Left ventricle myocardium inferior (tissue), 1 donor: ENCODE results near the gene RAB33B. TPM values are rescaled to one million over a fixed set of nuclear protein-coding genes. Genes with fewer than 3 reads are reported as not detected.

Experiments used
- DNase-seq: peaks from one replicate; pipeline ENCODE4 v3.0.0-alpha.2; 2020
- H3K27ac ChIP-seq: fragments of 200-600 bp; replicated peaks from 2 replicates; pipeline ENCODE4 v1.8.0; 2021
- H3K27me3 ChIP-seq: fragments of 200-600 bp; 2 replicates; pipeline ENCODE4 v1.8.0; 2021; ENCODE audit warnings: low read depth
- H3K36me3 ChIP-seq: fragments of 200-600 bp; 2 replicates; pipeline ENCODE4 v1.8.0; 2021
- H3K4me1 ChIP-seq: fragments of 200-600 bp; 2 replicates; pipeline ENCODE4 v1.8.0; 2021
- H3K4me3 ChIP-seq: fragments of 200-600 bp; 2 replicates; pipeline ENCODE4 v1.8.0; 2021; ENCODE audit warnings: mild to moderate bottlenecking, moderate library complexity
- H3K9me3 ChIP-seq: fragments of 200-600 bp; replicated peaks from 2 replicates; pipeline ENCODE4 v1.8.0; 2021
- intact Hi-C: fragments of 100-400 bp; cut with micrococcal nuclease; formaldehyde crosslinking; loops from one replicate; pipeline ENCODE4 v1.11.0; 2022
- total RNA-seq: library from RNA; stranded (reverse); fragmentation: NEBNext Ultra II Directional; extraction: Animal tissue kit (Norgen Biotek cat#: 25700); gene quantifications from one replicate; pipeline ENCODE4 v1.2.1, GENCODE V29; 2021
- TF ChIP-seq, protein P1 (sequence below): fragments of 200-600 bp; IDR thresholded peaks from 2 replicates; pipeline ENCODE4 v1.8.0; 2021; ENCODE audit warnings: antibody characterized with exemption, mild to moderate bottlenecking, borderline replicate concordance
- donor health status: DM: no; HTN: yes; CAD: no; lungs with severe emphysema.

Gene RAB33B
- total RNA-seq, 1 donor from 2014 or later, result 6.1 TPM

DNA sequence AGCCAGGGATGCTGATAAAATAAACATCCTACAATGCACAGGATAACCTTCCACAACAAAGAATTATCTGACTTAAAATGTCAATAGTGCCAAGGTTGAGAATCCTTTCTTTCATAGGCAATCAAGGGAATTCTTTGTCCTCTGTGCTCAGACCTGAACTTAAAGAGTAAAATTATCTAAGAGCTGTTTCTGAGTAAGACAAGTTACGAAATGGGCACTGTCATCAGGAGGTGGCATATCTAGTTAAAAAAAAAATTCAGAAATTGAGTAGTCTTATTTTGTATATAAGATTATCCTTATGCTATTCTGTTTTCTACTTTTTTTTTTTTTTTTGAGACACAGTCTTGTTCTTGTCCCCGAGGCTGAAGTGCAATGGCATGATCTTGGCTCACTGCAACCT is 3.3 kb upstream of the RAB33B start:
- intact Hi-C loops, result no loop called here
- H3K27me3 ChIP-seq, result no peaks in the 10 kb centered on the region
- H3K27ac ChIP-seq, result no peak overlapping the region
- no peak overlapping the region for H3K4me3 ChIP-seq
- peaks cover 5% of the 10 kb centered on the region for H3K36me3 ChIP-seq
- DNase-seq, result no peak
- TF ChIP-seq, protein P1, sequence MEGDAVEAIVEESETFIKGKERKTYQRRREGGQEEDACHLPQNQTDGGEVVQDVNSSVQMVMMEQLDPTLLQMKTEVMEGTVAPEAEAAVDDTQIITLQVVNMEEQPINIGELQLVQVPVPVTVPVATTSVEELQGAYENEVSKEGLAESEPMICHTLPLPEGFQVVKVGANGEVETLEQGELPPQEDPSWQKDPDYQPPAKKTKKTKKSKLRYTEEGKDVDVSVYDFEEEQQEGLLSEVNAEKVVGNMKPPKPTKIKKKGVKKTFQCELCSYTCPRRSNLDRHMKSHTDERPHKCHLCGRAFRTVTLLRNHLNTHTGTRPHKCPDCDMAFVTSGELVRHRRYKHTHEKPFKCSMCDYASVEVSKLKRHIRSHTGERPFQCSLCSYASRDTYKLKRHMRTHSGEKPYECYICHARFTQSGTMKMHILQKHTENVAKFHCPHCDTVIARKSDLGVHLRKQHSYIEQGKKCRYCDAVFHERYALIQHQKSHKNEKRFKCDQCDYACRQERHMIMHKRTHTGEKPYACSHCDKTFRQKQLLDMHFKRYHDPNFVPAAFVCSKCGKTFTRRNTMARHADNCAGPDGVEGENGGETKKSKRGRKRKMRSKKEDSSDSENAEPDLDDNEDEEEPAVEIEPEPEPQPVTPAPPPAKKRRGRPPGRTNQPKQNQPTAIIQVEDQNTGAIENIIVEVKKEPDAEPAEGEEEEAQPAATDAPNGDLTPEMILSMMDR, result no peak
- peaks cover 35% of the 10 kb centered on the region for H3K4me1 ChIP-seq
- no peaks in the 10 kb centered on the region for H3K9me3 ChIP-seq

DNA sequence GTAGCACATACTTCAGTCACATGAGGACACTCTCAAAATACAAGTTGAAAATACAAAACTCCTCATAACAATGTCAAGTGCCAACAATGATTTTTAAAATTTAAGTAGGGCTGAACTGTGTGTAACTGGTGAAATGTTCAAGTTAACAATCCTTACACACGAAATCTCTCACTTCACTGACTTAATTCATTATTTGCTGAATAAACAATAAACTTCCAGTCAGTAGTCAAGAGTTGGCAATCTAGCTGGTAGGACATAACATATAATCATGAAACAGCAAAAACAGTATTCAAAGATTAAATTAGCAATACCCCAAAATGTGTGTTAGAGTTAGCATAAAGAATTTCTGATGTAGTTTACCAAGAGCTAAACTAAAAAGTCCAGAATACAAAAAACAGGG is 1.9 kb upstream of the RAB33B start:
- Histone ChIP-seq H3K27me3 (no peaks in the 10 kb centered on the region), H3K9me3 (no peaks in the 10 kb centered on the region), H3K4me3 (peak overlapping the region; percentile 92), H3K4me1 (peaks cover 50% of the 10 kb centered on the region), H3K27ac (no peak overlapping the region), H3K36me3 (peaks cover 4% of the 10 kb centered on the region)
- DNase-seq, result no peak
- TF ChIP-seq, protein P1, result no peak
- intact Hi-C loops, result no loop called here

DNA sequence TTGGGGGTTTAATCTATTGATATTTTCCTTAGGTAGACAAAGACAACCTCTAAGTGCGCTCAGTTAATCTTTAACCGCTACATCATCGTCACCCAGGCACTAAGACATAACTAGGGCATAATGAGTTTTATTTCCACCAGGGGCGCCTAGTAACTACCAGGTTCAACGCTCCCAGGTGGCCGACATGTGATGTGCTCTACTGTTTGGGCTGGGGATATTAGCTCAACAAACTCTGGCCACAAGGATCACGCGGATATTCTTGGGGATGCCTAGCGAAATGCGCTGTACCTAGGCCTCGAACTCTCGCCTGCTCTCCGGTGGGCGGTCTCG is 915 bp upstream of the RAB33B start:
- Histone ChIP-seq H3K27me3 (no peaks in the 10 kb centered on the region), H3K9me3 (no peaks in the 10 kb centered on the region), H3K4me3 (peak overlapping the region; percentile 92), H3K36me3 (peaks cover 4% of the 10 kb centered on the region), H3K27ac (peak overlapping the region; percentile 99), H3K4me1 (peaks cover 60% of the 10 kb centered on the region)
- intact Hi-C loops, result no loop called here
- TF ChIP-seq, protein P1, result no peak
- no peak for DNase-seq

DNA sequence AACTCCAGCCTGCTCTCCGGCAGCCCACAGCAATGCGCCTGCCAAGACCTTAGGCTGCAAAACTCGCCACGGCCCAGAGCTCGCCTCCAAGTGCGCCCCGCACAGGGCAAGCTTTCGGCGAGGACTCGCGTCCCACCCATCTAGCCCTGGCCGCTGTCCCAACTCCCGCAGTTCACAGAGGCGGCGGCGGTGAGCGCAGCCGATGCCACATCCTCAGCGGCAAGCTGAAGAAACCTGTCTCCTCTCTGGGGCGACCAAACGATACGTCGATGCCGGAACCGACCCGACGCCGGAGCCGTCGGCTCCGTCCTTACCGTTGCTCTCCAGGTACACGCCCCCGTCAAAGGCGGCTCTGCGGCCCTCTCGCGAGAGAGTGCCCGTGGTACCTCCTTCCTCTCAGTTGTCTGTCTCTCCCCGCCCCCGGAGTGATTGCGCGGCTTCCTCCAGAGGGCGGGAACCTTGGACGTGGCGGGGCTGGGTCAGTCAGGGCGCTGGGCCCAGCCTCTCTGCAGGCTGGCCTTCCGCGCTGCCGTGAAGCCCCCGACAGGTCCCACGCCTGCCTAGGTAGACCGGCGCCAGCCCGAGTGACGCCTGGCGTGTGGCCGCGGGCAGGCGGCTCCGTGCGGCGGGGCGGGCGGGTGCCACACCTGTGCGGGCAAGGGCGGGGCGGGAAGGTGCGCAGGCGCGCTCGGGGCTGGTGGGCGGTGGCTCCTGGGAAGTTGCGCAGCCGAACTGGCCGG is 380 bp upstream of the RAB33B start:
- peak; percentile 98 for DNase-seq
- Histone ChIP-seq H3K27ac (peak overlapping the region; percentile 99), H3K4me3 (peak overlapping the region; percentile 92), H3K9me3 (no peaks in the 10 kb centered on the region), H3K36me3 (peaks cover 4% of the 10 kb centered on the region), H3K27me3 (no peaks in the 10 kb centered on the region), H3K4me1 (peaks cover 65% of the 10 kb centered on the region)
- TF ChIP-seq, protein P1, result no peak
- intact Hi-C loops, result no loop called here

DNA sequence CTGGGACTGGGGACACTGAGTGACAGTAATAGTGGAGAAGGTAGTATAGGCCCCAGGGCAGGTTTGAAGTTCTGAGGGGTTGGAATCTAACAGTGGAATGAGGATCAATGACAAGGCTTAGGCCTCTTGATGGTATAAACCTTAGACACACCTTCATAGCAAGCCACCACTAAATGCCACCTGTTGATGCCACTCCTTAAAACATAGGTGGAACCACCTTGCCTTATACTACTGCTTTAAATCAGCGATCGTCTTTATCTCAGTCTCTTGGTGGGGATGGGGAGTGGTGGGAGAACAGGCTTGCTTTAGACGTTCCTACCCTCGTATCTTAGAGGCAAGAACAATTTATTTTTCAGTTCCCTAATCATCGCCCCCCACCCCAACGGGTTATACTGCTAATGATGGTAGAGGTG is 1.2 kb downstream of the RAB33B start:
- Histone ChIP-seq H3K9me3 (no peaks in the 10 kb centered on the region), H3K4me1 (peaks cover 75% of the 10 kb centered on the region), H3K27ac (peak overlapping the region; percentile 99), H3K4me3 (peak overlapping the region; percentile 92), H3K27me3 (no peaks in the 10 kb centered on the region), H3K36me3 (no peaks in the 10 kb centered on the region)
- TF ChIP-seq, protein P1, result no peak
- intact Hi-C loops, result no loop called here
- DNase-seq, result no peak
